Measurements from ENCODE around the gene CAMTA1. TPM values are rescaled to one million over a fixed set of nuclear protein-coding genes. Genes with fewer than 3 reads are reported as not detected.

CAMTA1 gene
- polyA plus RNA-seq, 3 donors = 82.3 to 84.7 (median 83.6) TPM

DNA sequence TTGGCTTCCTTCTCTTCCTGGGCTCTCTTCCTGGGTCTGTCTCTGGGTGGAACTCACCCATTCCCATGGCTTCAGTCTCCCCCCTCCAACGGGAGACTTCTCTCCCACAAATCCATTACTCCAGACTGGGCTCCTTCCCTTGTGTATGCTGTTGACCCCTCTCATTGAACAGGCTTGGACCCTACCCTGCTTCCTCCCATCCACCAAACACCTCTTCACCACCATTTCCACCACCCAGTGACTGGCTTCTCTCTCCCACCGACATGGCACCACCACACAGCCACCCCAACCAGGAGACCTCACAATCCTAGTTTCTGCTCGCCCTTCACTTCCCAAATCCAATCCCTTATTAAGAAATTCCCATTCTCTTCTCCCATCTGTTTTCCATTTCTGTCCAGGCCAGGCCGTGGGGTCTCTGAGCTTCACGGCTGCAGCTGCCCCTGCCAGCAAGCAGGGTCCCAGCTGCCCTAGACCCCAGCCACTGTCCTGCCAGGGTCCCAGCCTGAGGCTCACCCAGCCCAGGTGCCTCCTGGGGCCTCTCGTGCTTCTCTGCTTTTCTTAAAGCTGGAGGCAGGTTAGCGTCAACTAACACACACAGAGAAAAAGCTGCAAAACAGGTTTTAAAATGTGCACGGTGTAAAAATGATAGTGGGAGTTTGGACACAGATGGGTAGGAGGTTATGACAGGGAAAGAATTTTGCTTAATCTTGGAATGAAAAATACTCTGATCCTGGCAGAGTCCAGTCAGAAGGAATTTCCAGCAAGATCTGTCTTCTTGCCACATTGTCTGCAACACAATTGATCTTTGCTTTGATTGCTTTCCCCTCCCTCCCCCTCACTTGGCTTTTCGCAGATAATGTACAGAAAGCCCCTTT is 602.0 kb downstream of the CAMTA1 start:
- DNase-seq (ENCODE audit: low read depth in 3 of 3, low spot score in 2 of 3) = no peak

GRCh38 chr1:7388141-7388487 is 602.9 kb downstream of the CAMTA1 start:
- no peak for DNase-seq (ENCODE audit: low read depth in 3 of 3, low spot score in 2 of 3)

- no peak for DNase-seq (ENCODE audit: low read depth in 3 of 3, low spot score in 2 of 3)
Measured at GRCh38 chr1:7388488-7389185, 603.4 kb downstream of the CAMTA1 start.

DNA sequence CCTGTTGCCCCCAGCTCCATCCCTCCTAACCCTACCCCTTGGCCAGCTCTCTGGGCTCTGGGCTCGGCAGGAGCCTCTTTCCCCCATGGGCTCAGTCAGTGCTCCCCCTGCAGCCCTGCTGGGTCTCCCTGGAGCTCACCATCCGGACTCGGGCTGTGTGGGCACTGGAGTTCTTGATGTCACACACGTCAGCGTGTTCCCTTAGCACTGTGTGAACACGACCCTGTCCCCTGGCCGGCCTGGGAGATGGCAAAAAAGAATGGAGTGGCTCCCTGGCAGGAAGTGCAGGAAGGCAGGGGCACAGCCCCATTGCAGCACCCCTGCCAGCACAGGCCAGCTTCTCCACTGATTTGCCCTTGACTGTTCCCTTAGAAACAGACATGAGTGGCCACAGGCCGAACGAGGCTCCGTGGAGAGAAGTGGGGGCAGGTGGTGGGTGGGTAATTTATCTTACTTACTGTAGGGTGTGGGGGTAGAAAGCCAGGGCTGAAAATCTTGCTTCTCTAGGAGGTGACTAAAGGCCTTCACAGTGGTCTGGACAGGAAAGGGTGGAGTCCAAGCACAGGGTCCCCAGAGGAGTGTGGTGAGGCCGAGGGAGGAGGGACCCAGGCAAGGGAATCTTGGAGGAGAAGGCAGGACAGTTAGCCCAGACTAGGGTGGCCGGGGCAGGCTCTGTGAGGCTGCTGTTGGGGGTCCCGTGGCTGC is 604.1 kb downstream of the CAMTA1 start:
- DNase-seq (ENCODE audit: low read depth in 3 of 3, low spot score in 2 of 3) = no peak

- DNase-seq (ENCODE audit: low read depth in 3 of 3, low spot score in 2 of 3) = no peak
Measured at GRCh38 chr1:7389906-7390603, 604.8 kb downstream of the CAMTA1 start.

DNA sequence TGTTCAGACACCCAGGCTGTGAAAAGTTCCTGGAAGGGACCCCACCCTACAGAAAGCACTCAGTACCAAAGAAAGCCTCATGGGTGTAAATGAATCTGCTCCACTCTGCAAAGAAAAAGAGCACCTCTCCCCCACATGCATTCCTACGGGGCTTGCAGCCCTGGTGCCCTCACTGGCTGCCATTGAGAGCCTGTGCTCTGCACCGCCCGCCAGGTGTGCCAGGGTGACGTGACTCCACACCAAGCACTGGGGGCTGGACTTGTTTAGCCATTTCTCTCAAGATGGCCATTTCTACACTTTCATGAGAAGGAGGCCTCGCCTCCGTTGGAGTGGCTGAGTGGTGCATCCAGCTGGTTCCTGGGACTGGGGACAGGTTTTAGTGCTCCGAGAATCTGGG is 605.3 kb downstream of the CAMTA1 start:
- DNase-seq (ENCODE audit: low read depth in 3 of 3, low spot score in 2 of 3) = no peak

GRCh38 chr1:7393136-7393535 is 607.9 kb downstream of the CAMTA1 start:
- DNase-seq (ENCODE audit: low read depth in 3 of 3, low spot score in 2 of 3) = no peak

GRCh38 chr1:7395251-7395650 is 610.0 kb downstream of the CAMTA1 start:
- no peak for DNase-seq (ENCODE audit: low read depth in 3 of 3, low spot score in 2 of 3)

DNA sequence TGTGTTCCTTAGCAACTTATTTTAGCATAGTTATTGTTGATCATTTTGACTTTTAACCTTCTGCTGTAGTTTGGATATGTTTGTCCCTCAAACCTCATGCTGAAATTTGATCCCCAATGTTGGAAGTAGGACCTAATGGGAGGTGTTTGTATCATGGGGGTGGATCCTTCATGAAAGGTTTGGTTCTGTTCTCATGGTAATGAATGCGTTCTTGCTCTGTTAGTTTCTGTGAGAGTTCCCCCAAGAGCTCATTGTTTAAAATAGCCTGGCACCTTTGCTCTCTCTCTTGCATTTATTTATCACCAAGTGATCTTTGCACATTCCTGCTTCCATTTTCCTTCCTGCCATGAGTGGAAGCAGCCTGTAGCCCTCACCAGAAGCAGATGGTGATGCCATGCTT is 613.7 kb downstream of the CAMTA1 start:
- DNase-seq (ENCODE audit: low read depth in 3 of 3, low spot score in 2 of 3) = no peak

DNA sequence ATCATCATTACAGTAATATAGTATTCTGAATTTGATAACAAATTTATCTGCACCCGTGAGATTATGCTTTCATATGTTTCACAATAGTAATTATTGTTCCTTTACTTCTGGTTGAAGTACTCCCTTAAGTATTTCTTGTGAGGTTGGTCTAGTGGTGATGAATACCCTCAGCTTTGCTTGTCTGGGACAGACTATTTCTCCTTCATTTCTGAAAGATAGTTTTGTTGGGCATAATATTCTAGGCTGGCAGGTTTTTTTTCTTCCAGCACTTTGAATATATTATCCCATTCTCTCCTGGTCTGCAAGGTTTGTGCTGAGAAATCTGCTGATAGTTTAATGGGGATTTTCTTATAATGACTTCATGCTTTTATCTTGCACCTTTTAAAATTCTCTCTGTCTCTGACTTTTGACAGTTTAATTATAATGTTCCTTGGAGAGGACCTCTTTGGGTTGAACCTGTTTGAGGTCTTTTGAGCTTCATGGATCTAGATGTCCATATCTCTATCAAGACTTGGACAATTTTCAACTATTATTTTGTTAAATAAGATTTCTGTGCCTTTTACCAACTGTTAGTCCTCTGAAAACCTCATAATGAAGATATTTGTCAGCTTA is 614.4 kb downstream of the CAMTA1 start:
- no peak for DNase-seq (ENCODE audit: low read depth in 3 of 3, low spot score in 2 of 3)

DNA sequence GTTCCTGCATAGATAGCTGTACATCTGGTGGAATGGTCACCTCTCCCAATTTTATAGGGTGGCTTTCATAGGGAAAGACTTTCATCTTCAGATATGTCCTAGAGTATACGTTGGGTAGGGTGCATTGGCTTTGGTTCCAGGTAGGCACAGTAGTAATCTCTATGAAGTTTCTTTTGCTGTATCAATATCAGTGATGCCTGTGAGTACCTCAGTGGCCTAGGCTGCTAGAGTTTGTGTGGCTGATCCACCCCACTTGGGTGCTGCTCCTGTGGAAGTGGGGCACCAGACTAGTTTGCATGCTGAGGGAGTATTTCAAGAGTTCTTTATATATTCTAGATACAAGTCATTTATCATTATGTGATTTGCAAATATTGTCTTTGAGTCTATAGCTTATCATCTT is 615.3 kb downstream of the CAMTA1 start:
- DNase-seq (ENCODE audit: low read depth in 3 of 3, low spot score in 2 of 3) = no peak

GRCh38 chr1:7401814-7402547 is 616.7 kb downstream of the CAMTA1 start:
- no peak for DNase-seq (ENCODE audit: low read depth in 3 of 3, low spot score in 2 of 3)

- no peak for DNase-seq (ENCODE audit: low read depth in 3 of 3, low spot score in 2 of 3)
Measured at GRCh38 chr1:7402548-7402850, 617.2 kb downstream of the CAMTA1 start.

DNA sequence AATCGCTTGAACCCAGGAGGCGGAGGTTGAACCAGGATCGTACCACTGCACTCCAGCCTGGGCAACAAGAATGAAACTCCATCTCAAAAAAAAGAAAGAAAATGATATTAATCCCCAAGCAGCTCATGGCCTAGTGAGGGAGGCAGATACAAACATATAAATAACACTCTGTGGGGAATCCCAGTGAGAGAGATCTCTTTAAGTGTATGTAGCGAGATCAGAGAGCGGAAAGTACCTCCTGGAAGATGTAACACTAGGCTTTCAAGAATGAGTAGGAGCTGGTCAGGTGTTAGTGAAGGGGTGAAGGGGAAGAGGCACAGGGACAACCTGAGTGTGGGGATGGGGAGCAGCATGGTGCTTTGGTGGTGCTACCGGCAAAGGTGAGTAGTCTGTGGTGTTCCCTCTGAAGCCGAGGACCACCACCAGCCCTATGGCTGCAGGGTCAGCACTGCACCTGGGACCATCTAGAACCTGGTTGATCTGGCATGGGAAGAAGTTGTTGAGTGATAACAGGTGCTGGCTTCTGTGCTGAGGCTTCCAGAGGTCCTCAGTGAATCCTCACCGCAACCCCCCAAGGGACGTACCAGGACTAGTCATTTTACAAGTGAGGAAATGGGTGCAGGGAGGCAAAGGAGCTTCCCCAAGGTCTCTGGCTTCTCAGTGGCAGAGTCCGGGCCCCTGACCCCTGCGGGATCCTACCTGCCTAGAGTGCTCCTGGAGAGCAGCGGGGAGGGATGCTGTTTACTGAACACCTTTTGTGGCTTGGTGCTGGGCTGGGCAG is 618.2 kb downstream of the CAMTA1 start:
- DNase-seq (ENCODE audit: low read depth in 3 of 3, low spot score in 2 of 3) = no peak

GRCh38 chr1:7404046-7404742 is 618.9 kb downstream of the CAMTA1 start:
- no peak for DNase-seq (ENCODE audit: low read depth in 3 of 3, low spot score in 2 of 3)

DNA sequence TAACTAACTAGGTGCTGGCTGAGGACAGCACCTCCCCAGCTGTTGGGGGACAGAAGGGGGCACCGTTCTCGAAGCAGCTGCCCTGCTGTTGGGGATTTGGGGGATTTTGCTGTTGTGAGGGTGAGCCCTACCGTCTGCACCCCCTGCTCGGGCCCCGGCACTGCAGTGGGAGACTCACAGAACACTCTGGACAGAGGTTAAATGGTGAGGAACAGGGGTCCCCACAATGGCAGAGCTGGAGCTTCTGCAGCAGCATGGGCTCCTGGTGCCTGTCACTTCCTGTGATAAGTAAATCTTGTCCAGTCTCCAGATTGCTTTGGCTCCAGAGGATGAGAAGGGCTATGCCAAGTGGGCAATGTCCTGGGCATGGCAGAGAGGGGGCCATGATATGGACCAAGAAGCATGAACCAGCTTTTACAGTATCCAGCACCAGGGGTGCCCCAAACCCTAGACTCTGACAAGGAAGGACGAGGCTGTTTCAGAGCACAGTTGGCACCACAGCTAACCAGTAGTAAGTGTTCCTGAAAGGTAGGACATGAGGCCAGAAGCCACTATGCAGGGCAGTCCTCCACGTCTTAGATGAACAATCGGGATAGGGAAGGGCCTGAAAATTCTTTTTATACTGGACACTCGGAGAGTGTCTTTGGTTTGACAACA is 620.7 kb downstream of the CAMTA1 start:
- no peak for DNase-seq (ENCODE audit: low read depth in 3 of 3, low spot score in 2 of 3)

DNA sequence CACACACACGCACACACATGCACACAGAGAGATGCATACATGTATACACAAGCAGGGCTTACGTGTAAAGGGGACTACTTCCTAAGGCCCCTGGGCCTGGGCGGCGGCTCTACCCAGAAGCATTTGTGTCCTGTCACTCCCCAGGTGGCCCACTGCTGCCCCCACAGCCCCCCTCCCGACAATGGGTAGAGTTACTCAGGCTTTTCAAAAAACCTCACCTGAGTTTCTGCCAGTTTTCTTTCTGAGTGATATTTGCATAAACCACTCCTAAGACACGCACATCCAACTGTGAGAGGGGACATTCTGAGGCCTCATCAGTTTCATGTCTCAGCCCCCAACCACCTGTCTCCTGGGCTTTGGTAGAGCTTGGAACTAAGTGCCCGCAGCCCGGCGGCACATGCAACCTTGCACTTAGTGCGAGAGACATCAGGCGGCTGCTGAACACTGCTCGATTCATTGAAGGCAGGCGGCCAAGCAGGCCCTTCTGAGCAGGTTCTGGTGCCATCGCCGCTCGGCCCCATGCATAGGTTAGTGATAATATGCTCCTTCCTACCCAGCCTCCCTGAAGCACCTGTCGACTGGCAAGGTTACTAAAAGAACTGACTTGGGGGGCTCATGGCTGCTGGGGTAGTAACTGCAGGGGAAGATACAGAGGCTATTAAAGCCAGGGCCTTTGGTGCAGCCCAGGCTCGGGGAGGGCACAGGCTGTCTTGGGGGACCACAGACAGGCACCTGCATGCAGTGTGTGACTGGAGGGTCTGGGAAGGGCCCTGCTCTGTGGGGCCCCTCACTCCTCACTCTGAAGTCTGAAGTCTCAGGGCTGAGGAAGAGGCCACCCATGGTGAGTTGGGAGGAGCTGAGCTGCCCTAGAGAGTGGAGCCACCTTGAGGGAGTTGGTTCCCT is 621.6 kb downstream of the CAMTA1 start:
- DNase-seq (ENCODE audit: low read depth in 3 of 3, low spot score in 2 of 3) = no peak
